Forelimb muscle (tissue), 1 donor: ENCODE results near the gene DNAJC9. TPM values are rescaled to one million over a fixed set of nuclear protein-coding genes. Genes with fewer than 3 reads are reported as not detected.

Experiments
- polyA plus RNA-seq: library from polyadenylated mRNA; unstranded; fragments of 120-200 nt; gene quantifications from one replicate; pipeline ENCODE4 v1.2.1, GENCODE V29; 2013; ENCODE audit not compliant: insufficient read length

DNAJC9 gene
- polyA plus RNA-seq, 1 donor: 19.8 TPM

Other genes starting within 250 kb of the DNAJC9 start
- gene P4HA1, start 150.4 kb downstream of the DNAJC9 start, polyA plus RNA-seq: 46.6 TPM
- 4.0 TPM for gene NUDT13, start 136.8 kb downstream of the DNAJC9 start, polyA plus RNA-seq
- 21.0 TPM for gene ECD, start 79.2 kb downstream of the DNAJC9 start, polyA plus RNA-seq
- 23.4 TPM for gene FAM149B1, start 79.1 kb downstream of the DNAJC9 start, polyA plus RNA-seq
- gene MRPS16, start 5.4 kb upstream of the DNAJC9 start, polyA plus RNA-seq: 67.4 TPM
- gene CFAP70, start 111.6 kb upstream of the DNAJC9 start, polyA plus RNA-seq: 2.3 TPM
- gene ANXA7, start 166.8 kb upstream of the DNAJC9 start, polyA plus RNA-seq: 57.9 TPM
- 62.6 TPM for gene MSS51, start 186.3 kb upstream of the DNAJC9 start, polyA plus RNA-seq
- 176 TPM for gene PPP3CB, start 248.8 kb upstream of the DNAJC9 start, polyA plus RNA-seq